HG03558 (cell line): ENCODE data around the gene ST3GAL4.

Experiments used
- ATAC-seq: cut with Tn5 transposase; IDR thresholded peaks from one replicate; pipeline ENCODE4 v1.9.1; 2021; ENCODE audit warnings: moderate number of reproducible peaks; ENCODE audit not compliant: unreplicated experiment; ENCODE audit errors: extremely low read depth

Gene ST3GAL4

GRCh38 chr11:126436209-126436755, 80.8 kb downstream of the ST3GAL4 start:
- no peak for ATAC-seq

GRCh38 chr11:126437731-126438130, 82.2 kb downstream of the ST3GAL4 start:
- ATAC-seq: no peak

DNA sequence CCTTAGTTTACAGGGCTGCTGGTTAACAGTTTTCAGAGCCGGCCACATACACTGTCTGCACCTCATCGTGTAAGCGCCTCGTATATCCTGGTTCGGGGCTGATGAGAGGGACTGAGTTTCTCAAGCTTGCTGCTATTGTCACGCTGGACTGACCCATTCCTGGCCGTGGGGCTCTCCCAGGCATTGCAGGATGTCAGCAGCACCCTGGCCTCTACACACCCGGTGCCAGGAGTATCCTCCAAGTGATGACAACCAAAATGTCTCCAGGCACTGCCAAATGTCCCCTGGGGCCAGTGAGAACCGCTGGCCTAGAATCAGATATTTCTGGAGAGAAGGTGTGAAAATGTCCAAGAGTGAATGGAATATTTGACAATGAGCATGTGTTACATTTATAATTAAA, 82.8 kb downstream of the ST3GAL4 start:
- no peak for ATAC-seq

- no peak for ATAC-seq
These were observed 83.2 kb downstream of the ST3GAL4 start for GRCh38 chr11:126438691-126439090.

DNA sequence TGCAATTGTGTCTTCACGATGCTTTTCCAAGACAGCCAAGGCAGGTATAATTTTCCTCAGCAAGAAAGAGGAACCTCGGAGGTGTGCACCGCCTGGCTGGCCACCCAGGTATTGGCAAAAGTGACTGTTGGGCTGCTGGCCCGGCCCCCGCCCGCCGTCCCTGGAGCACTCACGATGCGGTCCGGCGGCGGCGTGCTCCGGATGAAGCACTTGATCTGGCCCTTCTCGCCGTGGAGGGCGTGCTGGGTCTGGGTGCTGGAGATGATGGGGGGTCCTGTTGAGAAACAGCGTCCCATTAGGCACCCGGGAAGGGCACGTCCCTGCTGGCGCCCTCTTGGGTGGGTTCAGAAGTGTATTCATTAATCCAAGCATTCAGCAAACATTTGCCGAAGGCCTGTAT, 84.8 kb downstream of the ST3GAL4 start:
- ATAC-seq: no peak

GRCh38 chr11:126440792-126441514, 85.5 kb downstream of the ST3GAL4 start:
- ATAC-seq: no peak

- ATAC-seq: no peak
These were observed 87.6 kb downstream of the ST3GAL4 start for GRCh38 chr11:126443120-126443519.

DNA sequence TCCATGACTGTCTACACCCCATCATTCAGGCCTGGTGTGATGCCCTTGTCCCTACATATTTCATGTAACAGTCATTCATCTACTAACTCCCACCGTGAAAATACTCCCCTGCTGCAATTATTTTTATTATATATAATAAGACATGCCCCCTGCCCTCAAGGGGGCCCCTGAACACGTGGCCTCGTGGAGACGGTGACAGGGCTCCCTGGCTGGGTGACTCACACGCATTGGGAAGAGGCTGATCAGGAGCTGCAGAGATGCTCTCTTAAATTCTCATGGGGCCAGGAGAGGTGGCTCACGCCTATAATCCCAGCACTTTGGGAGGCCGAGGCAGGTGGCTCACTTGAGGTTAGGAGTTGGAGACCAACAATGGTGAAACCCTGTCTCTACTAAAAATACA, 88.6 kb downstream of the ST3GAL4 start:
- no peak for ATAC-seq

GRCh38 chr11:126446581-126446980, 91.1 kb downstream of the ST3GAL4 start:
- no peak for ATAC-seq

GRCh38 chr11:126450198-126450597, 94.7 kb downstream of the ST3GAL4 start:
- ATAC-seq: no peak

- ATAC-seq: no peak
These were observed 95.3 kb downstream of the ST3GAL4 start for GRCh38 chr11:126450806-126451205.

DNA sequence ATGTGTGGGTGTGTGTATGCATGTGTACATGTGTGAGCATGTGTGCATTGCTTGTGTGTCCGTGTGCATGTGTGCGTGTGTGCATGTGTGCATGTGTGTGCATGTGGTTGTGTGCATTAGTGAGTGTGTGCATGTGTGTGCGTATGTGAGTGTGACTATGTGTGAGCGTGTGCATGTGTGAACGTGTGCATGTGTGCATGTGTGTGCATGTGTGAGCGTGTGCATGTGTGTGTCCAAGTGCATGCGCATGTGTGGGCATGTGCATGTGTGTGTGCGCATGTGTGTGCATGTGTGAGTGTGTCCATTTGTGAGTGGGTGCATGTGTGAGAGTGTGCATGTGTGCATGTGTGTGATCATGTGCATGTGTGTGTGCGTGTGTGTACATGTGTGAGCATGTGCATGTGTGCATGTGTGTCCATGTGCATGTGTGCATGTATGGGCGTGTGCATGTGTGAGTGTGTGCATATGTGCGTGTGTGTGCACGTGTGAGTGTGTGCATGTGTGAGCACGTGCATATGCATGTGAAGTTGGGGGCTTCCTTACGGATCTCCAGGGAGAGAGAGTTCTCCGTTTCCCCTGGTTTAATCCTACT, 95.8 kb downstream of the ST3GAL4 start:
- ATAC-seq: no peak

GRCh38 chr11:126452241-126453101, 97.0 kb downstream of the ST3GAL4 start:
- ATAC-seq: no peak

- no peak for ATAC-seq
These were observed 100.6 kb downstream of the ST3GAL4 start for GRCh38 chr11:126456089-126456488.

GRCh38 chr11:126456783-126457542, 101.5 kb downstream of the ST3GAL4 start:
- ATAC-seq: no peak

DNA sequence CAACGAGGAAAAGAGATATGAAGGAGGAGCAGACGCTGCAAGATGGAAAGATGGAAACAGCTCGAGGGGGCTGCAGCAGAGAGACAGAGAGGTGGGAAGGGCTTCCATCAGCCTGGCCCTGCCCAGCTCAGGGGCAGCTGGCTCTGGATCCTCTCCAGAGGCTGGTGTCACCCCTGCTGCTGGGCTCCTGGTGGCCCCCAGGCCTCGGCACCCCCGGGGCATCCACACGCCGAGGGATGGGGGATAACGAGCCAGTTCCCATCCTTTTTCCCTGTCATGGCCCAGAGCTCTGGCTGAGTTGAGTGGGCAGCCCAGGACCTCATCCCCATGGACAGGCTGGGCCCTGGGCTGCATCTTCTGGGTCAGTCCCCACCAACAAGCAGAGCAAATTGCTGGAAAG, 102.3 kb downstream of the ST3GAL4 start:
- ATAC-seq: no peak

DNA sequence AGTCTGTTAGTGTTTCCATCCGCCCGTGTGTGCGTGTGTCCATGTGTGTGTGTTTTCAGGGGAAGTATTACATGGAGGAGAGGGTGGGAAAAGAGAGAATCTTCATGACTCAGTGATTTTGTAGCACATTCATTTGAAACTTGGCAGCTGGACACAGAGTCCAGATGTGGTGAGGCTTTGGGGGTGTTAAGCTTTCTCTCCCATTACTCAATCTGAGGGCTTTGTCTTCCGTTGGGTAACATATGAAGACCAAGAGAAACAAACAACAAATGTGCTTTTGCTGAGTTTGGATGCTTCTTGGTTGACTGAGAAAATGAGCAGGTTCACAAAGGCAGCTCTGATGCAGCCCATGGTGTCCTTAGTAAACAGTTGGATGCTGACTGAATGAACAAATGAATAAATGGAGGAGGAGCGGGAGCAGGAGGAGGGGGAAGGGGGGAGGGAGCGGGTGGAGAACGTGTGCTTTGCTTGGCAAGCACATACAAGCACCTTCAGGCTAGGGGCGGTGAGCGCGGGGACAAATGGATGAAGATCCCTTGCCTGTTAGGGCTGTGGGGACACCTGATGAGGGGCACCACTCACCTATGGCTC, 104.3 kb downstream of the ST3GAL4 start:
- ATAC-seq: no peak

DNA sequence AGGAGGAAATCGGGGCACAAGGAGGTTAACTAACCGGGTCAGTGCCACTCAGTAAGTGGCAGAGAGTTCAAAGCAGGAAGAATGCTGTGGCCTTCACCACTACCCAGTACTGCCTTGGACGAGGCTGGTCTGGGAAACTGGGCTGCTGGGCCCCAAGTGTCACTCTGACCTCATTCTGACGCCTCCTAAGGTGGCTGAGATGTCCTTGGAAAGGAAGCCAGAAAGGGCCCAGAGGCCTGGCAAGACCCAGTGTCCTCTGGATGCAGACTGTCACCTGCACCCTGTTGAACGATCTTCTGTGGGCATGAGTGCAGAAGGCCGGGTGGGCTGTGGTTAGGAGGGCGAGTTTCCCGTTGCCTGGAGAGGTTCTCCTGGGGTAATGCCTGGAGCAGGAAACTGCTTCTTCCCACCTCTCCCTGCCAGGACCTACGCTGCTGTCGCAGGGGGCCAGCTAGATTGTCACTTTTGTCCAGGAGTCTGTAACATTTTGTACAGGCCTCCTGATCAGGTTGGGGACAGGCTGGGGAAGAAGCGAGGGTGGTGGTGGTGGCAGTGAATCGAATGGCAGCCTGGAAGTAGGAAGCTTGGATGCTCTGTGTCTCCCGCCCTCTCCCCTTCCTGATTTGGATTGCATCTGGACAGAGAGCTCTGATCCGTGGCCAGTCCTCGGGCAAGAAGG, 105.1 kb downstream of the ST3GAL4 start:
- no peak for ATAC-seq

GRCh38 chr11:126461096-126461440, 105.6 kb downstream of the ST3GAL4 start:
- ATAC-seq: no peak
